B cell (primary cell): ENCODE data around the gene SFMBT2. TPM values are rescaled to one million over a fixed set of nuclear protein-coding genes. Genes with fewer than 3 reads are reported as not detected.

ENCODE experiments used
- ATAC-seq: fragments of 200-7000 bp; cut with Tn5 transposase; one replicate; pipeline ENCODE4 v1.10.0; 2021; ENCODE audit warnings: low read depth, mild to moderate bottlenecking, moderate number of reproducible peaks, moderate library complexity
- CTCF ChIA-PET: fragments of 350-600 bp; sonication (Branson Sonifier 250); formaldehyde crosslinking; loops from one replicate; lab custom pipeline; 2021; ENCODE audit warnings: antibody characterized with exemption, inconsistent platforms; lab: Charles Lee
- POLR2A ChIA-PET: fragments of 350-600 bp; sonication (Branson Sonifier 250); formaldehyde crosslinking; loops from one replicate; lab custom pipeline; 2021; ENCODE audit warnings: antibody characterized with exemption; lab: Charles Lee
- DNase-seq: peaks from one replicate; pipeline ENCODE4 v3.0.0; 2013
- H2AFZ ChIP-seq: 2 replicates; pipeline ENCODE4 v1.6.1; 2012; ENCODE audit warnings: mild to moderate bottlenecking, low read depth, low read length; ENCODE audit not compliant: insufficient read depth, poor library complexity, severe bottlenecking
- H3K27ac ChIP-seq, 2 donors: 1 replicate in 1 of 2; 2 replicates in 1 of 2; pipeline ENCODE4 v1.5.1; 2012 to 2013; ENCODE audit warnings: low read length in 2 of 2, mild to moderate bottlenecking in 2 of 2, moderate library complexity in 1 of 2
- H3K27me3 ChIP-seq, 4 experiments: fragments of 200-600 bp in 1 of 4; sonication (generic) in 1 of 4; replicated peaks in 1 of 4; 1 replicate in 2 of 4; 2 replicates in 2 of 4; pipeline versions ENCODE4 v1.6.1 to v1.7.0; 2013 to 2016; ENCODE audit warnings: low read length in 3 of 4, mild to moderate bottlenecking in 2 of 4, mixed read lengths in 1 of 4, moderate library complexity in 1 of 4; ENCODE audit not compliant: insufficient read depth in 4 of 4, control insufficient read depth in 3 of 4; ENCODE audit errors: control extremely low read depth in 1 of 4
- H3K36me3 ChIP-seq, 2 experiments: replicated peaks in 1 of 2; 1 replicate in 1 of 2; 2 replicates in 1 of 2; pipeline versions ENCODE4 v1.6.1 to v1.7.1; 2013; ENCODE audit warnings: low read length in 1 of 2; ENCODE audit not compliant: insufficient read depth in 2 of 2, control insufficient read depth in 1 of 2; ENCODE audit errors: control extremely low read depth in 1 of 2, extremely low read depth in 1 of 2
- H3K4me1 ChIP-seq, 2 donors: fragments of 200-600 bp in 1 of 2; sonication (generic) in 1 of 2; 1 replicate in 1 of 2; 2 replicates in 1 of 2; pipeline versions ENCODE4 v1.5.1 to v1.6.1; 2013 to 2017; ENCODE audit warnings: low read length in 2 of 2; ENCODE audit not compliant: control insufficient read depth in 2 of 2, insufficient read depth in 2 of 2
- H3K4me2 ChIP-seq: replicated peaks from 2 replicates; pipeline ENCODE3; 2012; ENCODE audit warnings: mild to moderate bottlenecking, low read depth, low read length; ENCODE audit not compliant: poor library complexity, severe bottlenecking
- H3K4me3 ChIP-seq, 5 experiments: fragments of 200-600 bp in 1 of 5; sonication (generic) in 1 of 5; 1 replicate in 3 of 5; 2 replicates in 2 of 5; pipeline versions ENCODE4 v1.5.1 to v1.7.0; 2011 to 2016; ENCODE audit warnings: low read length in 4 of 5, mild to moderate bottlenecking in 4 of 5, low read depth in 2 of 5, control low read depth in 1 of 5, moderate library complexity in 1 of 5; ENCODE audit not compliant: insufficient read depth in 1 of 5; ENCODE audit errors: control extremely low read depth in 1 of 5, extremely low read depth in 1 of 5
- H3K79me2 ChIP-seq: fragments of 200-600 bp; sonication (generic); one replicate; pipeline ENCODE4 v1.6.0; 2016; ENCODE audit warnings: low read length; ENCODE audit not compliant: control insufficient read depth, insufficient read depth
- H3K9ac ChIP-seq: fragments of 200-600 bp; sonication (generic); 2 replicates; pipeline ENCODE4 v1.6.1; 2017; ENCODE audit warnings: mild to moderate bottlenecking, low read length, moderate library complexity
- H3K9me3 ChIP-seq, 3 donors: one replicate each; pipeline versions ENCODE4 v1.6.1 to v1.7.1; 2013; ENCODE audit warnings: low read length in 2 of 3; ENCODE audit not compliant: control insufficient read depth in 2 of 3, insufficient read depth in 1 of 3; ENCODE audit errors: control extremely low read depth in 1 of 3
- H4K20me1 ChIP-seq: 2 replicates; pipeline ENCODE4 v1.6.0; 2012; ENCODE audit warnings: mild to moderate bottlenecking, low read length; ENCODE audit not compliant: insufficient read depth, control insufficient read depth, poor library complexity, severe bottlenecking
- H3K27ac Mint-ChIP-seq: one replicate; pipeline ENCODE4 v1.8.0; 2021; ENCODE audit warnings: mixed read lengths
- H3K27me3 Mint-ChIP-seq: one replicate; pipeline ENCODE4 v1.8.0; 2021; ENCODE audit warnings: mixed read lengths
- H3K4me1 Mint-ChIP-seq: one replicate; pipeline ENCODE4 v1.8.0; 2021; ENCODE audit warnings: mixed read lengths
- H3K4me3 Mint-ChIP-seq: one replicate; pipeline ENCODE4 v1.8.0; 2021; ENCODE audit warnings: mixed read lengths
- H3K9me3 Mint-ChIP-seq: one replicate; pipeline ENCODE4 v1.8.0; 2022; ENCODE audit warnings: mixed read lengths; ENCODE audit not compliant: insufficient read depth
- CTCF ChIP-seq: fragments of 200-600 bp; IDR thresholded peaks from one replicate; pipeline ENCODE4 v1.8.0; 2022; ENCODE audit warnings: antibody characterized with exemption, mild to moderate bottlenecking
- EZH2 ChIP-seq: IDR thresholded peaks from 2 replicates; pipeline ENCODE4 v1.6.1; 2012; ENCODE audit warnings: borderline replicate concordance, low read depth, mild to moderate bottlenecking, moderate library complexity, low read length; ENCODE audit not compliant: insufficient read depth, poor library complexity, severe bottlenecking
- WGBS: methylation state at CpG from one replicate; pipeline ENCODE4 v1.1.5; 2013; ENCODE audit warnings: missing lambda C conversion rate; ENCODE audit not compliant: insufficient coverage; 5-methylcytosine and 5-hydroxymethylcytosine counted together
- intact Hi-C: fragments of 100-400 bp; cut with micrococcal nuclease; formaldehyde crosslinking; loops from one replicate; pipeline ENCODE4 v1.10.0; 2022
- polyA plus RNA-seq: library from polyadenylated mRNA; depleted of rRNA; stranded (reverse); fragments of >200 nt; gene quantifications from 2 replicates; pipeline ENCODE4 v1.2.3, GENCODE V29; 2012
- total RNA-seq, 2 donors: library from RNA; stranded (reverse); fragments of 120-200 nt in 1 of 2; gene quantifications; 1 replicate in 1 of 2; 2 replicates in 1 of 2; pipeline versions ENCODE4 v1.2.3 to v1.2.4, GENCODE V29; 2013 to 2022

SFMBT2 gene
- total and polyA plus RNA-seq, 2 donors (not counting 1 experiment from before 2014, with no cell fraction given), result 2.3 to 24.0 TPM

- Histone ChIP-seq H3K27ac (no peak overlapping the region), H3K4me1 (peaks cover 34% of the 10 kb centered on the region in 2 donors), H3K9ac (no peak overlapping the region), H3K36me3 (no peaks in the 10 kb centered on the region), H3K4me2 (no peak overlapping the region), H3K4me3 (no peak overlapping the region), H2AFZ (no peak overlapping the region), H3K9me3 (no peaks in the 10 kb centered on the region), H3K27me3 (peaks cover 0 to 17% (median 7%) of the 10 kb centered on the region in 4 experiments), H4K20me1 (no peaks in the 10 kb centered on the region), H3K79me2 (no peaks in the 10 kb centered on the region)
- intact Hi-C loops, result loop anchor here (10.0 kb wide), 1 partner anchor 83 kb away; no protein-coding TSS in a partner anchor
- H3K27me3 Mint-ChIP-seq, result peaks cover 16% of the 10 kb centered on the region
- ChIA-PET POLR2A (no interaction called here), CTCF (no interaction called here)
- no peak overlapping the region for H3K27ac Mint-ChIP-seq
- H3K4me1 Mint-ChIP-seq, result peaks cover 34% of the 10 kb centered on the region
- no peak for DNase-seq
- WGBS, result 97% methylated on average over 4 of the region's 12 CpGs
- TF ChIP-seq CTCF (no peak), EZH2 (no peak)
- H3K9me3 Mint-ChIP-seq, result no peaks in the 10 kb centered on the region
- H3K4me3 Mint-ChIP-seq, result no peak overlapping the region
- no peak for ATAC-seq
Observed at GRCh38 chr10:7441403-7442147, 30.7 kb upstream of the SFMBT2 start.

GRCh38 chr10:7439696-7440095 lies 28.9 kb upstream of the SFMBT2 start:
- no peak overlapping the region for H3K27ac ChIP-seq
- Mint-ChIP-seq H3K4me3 (no peak overlapping the region), H3K4me1 (peaks cover 18% of the 10 kb centered on the region), H3K27ac (no peak overlapping the region), H3K27me3 (peaks cover 16% of the 10 kb centered on the region), H3K9me3 (no peaks in the 10 kb centered on the region)
- H3K4me2 ChIP-seq, result no peak overlapping the region
- ATAC-seq, result no peak
- ChIA-PET POLR2A (no interaction called here), CTCF (interaction anchor here (1.4 kb wide), 1 partner anchor 15 kb away, joined by 7 read pairs; no protein-coding TSS in a partner anchor)
- intact Hi-C loops, result loop anchor here (10.0 kb wide), 1 partner anchor 85 kb away; no protein-coding TSS in a partner anchor
- H3K9me3 ChIP-seq, result no peaks in the 10 kb centered on the region
- H3K4me3 ChIP-seq, result no peak overlapping the region
- H3K36me3 ChIP-seq, result no peaks in the 10 kb centered on the region
- peaks cover 16 to 19% of the 10 kb centered on the region in 2 donors for H3K4me1 ChIP-seq
- no peaks in the 10 kb centered on the region for H3K79me2 ChIP-seq
- H4K20me1 ChIP-seq, result no peaks in the 10 kb centered on the region
- WGBS, result 100% methylated on average over 2 of the region's 7 CpGs
- no peak overlapping the region for H2AFZ ChIP-seq
- H3K27me3 ChIP-seq, result peaks cover 0 to 17% (median 7%) of the 10 kb centered on the region in 4 experiments
- TF ChIP-seq EZH2 (no peak), CTCF (no peak)
- H3K9ac ChIP-seq, result no peak overlapping the region
- DNase-seq, result no peak
